ENCODE measurements around the gene TRPC4AP. TPM values are rescaled to one million over a fixed set of nuclear protein-coding genes. Genes with fewer than 3 reads are reported as not detected.

The TRPC4AP gene
- total and polyA plus RNA-seq, 10 of the 15 experiments (the other 5 are each of a cell fraction or from before 2014, with no cell fraction given): 1.1 to 61.7 (median 41.2) TPM

DNA sequence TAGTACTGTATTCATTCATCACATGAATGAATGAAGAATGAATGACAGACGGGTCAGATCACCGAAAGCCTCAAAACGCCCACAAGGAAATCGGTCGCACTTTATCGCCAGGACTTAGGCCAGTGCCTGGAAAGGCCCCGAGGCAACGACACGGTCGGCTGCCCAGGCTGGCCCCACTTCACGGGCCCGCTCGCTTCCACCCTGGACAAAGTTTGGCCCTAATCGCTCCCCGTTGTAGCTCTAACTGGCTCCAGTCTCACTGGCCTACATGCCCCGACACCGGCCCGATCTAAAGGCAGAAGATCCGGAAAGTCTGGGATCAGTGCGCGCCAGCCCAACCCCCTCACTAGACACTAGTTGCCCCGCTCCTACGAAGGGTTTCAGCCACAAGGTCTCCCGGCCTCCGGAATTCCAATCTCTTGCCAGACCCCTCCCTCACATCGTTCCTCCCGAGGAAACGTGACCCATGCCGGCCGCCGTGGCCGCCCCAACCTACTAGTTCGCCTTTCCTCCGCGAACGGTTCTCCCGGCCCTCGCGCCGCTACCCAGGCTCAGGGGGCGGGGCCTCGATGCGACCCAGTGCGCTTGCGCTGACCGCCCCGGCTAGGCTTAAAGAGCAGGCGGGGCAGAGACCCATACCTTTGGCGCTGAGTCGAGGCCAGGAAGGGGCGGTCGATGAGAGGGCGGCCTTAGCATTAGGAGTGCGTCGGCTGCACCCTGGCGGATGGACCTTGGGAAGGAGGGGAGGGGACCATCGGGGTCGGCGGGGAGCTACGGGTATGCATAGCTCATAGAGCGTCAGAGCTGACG lies 137.2 kb downstream of the TRPC4AP start, which contains the start of the genes GSS and MYH7B (continued):
- TF ChIP-seq, protein P1, sequence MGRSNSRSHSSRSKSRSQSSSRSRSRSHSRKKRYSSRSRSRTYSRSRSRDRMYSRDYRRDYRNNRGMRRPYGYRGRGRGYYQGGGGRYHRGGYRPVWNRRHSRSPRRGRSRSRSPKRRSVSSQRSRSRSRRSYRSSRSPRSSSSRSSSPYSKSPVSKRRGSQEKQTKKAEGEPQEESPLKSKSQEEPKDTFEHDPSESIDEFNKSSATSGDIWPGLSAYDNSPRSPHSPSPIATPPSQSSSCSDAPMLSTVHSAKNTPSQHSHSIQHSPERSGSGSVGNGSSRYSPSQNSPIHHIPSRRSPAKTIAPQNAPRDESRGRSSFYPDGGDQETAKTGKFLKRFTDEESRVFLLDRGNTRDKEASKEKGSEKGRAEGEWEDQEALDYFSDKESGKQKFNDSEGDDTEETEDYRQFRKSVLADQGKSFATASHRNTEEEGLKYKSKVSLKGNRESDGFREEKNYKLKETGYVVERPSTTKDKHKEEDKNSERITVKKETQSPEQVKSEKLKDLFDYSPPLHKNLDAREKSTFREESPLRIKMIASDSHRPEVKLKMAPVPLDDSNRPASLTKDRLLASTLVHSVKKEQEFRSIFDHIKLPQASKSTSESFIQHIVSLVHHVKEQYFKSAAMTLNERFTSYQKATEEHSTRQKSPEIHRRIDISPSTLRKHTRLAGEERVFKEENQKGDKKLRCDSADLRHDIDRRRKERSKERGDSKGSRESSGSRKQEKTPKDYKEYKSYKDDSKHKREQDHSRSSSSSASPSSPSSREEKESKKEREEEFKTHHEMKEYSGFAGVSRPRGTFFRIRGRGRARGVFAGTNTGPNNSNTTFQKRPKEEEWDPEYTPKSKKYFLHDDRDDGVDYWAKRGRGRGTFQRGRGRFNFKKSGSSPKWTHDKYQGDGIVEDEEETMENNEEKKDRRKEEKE (IDR thresholded peaks at IDR 0.05): no peak
- no peak for TF ChIP-seq JUND (IDR thresholded peaks at IDR 0.05; ENCODE audit: low read depth, low read length)
- no peak for TF ChIP-seq RCOR1 (conservative IDR thresholded peaks at IDR 0.05; ENCODE audit: low read depth, low read length)
- peak; percentile 73; the same call in 1 of the 2 replicates for TF ChIP-seq PML (IDR thresholded peaks at IDR 0.05; ENCODE audit: low read length)
- no peak for TF ChIP-seq ATF7 (IDR thresholded peaks at IDR 0.05; ENCODE audit: low read depth)
- TF ChIP-seq, protein P2, sequence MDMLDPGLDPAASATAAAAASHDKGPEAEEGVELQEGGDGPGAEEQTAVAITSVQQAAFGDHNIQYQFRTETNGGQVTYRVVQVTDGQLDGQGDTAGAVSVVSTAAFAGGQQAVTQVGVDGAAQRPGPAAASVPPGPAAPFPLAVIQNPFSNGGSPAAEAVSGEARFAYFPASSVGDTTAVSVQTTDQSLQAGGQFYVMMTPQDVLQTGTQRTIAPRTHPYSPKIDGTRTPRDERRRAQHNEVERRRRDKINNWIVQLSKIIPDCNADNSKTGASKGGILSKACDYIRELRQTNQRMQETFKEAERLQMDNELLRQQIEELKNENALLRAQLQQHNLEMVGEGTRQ (IDR thresholded peaks at IDR 0.05; ENCODE audit: borderline replicate concordance, low read depth, low read length): no peak
- TF ChIP-seq BHLHE40 (IDR thresholded peaks at IDR 0.05; ENCODE audit: borderline replicate concordance in 1 of 2, low read depth in 2 of 2, low read length in 1 of 2): peak in 1 of 2 experiments; percentile 79; a peak in 2 of 4 replicates
- TF ChIP-seq, protein P3, sequence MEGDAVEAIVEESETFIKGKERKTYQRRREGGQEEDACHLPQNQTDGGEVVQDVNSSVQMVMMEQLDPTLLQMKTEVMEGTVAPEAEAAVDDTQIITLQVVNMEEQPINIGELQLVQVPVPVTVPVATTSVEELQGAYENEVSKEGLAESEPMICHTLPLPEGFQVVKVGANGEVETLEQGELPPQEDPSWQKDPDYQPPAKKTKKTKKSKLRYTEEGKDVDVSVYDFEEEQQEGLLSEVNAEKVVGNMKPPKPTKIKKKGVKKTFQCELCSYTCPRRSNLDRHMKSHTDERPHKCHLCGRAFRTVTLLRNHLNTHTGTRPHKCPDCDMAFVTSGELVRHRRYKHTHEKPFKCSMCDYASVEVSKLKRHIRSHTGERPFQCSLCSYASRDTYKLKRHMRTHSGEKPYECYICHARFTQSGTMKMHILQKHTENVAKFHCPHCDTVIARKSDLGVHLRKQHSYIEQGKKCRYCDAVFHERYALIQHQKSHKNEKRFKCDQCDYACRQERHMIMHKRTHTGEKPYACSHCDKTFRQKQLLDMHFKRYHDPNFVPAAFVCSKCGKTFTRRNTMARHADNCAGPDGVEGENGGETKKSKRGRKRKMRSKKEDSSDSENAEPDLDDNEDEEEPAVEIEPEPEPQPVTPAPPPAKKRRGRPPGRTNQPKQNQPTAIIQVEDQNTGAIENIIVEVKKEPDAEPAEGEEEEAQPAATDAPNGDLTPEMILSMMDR (IDR thresholded peaks at IDR 0.05 in 2 of 3, conservative IDR thresholded peaks at IDR 0.05 in 1 of 3; ENCODE audit: control insufficient read depth in 2 of 3, extremely low read depth in 1 of 3, insufficient read depth in 1 of 3, low read depth in 3 of 3, low read length in 3 of 3): peak; percentile 18 to 44 (median 42); a peak in 5 of 6 replicates
- TF ChIP-seq, protein P4, sequence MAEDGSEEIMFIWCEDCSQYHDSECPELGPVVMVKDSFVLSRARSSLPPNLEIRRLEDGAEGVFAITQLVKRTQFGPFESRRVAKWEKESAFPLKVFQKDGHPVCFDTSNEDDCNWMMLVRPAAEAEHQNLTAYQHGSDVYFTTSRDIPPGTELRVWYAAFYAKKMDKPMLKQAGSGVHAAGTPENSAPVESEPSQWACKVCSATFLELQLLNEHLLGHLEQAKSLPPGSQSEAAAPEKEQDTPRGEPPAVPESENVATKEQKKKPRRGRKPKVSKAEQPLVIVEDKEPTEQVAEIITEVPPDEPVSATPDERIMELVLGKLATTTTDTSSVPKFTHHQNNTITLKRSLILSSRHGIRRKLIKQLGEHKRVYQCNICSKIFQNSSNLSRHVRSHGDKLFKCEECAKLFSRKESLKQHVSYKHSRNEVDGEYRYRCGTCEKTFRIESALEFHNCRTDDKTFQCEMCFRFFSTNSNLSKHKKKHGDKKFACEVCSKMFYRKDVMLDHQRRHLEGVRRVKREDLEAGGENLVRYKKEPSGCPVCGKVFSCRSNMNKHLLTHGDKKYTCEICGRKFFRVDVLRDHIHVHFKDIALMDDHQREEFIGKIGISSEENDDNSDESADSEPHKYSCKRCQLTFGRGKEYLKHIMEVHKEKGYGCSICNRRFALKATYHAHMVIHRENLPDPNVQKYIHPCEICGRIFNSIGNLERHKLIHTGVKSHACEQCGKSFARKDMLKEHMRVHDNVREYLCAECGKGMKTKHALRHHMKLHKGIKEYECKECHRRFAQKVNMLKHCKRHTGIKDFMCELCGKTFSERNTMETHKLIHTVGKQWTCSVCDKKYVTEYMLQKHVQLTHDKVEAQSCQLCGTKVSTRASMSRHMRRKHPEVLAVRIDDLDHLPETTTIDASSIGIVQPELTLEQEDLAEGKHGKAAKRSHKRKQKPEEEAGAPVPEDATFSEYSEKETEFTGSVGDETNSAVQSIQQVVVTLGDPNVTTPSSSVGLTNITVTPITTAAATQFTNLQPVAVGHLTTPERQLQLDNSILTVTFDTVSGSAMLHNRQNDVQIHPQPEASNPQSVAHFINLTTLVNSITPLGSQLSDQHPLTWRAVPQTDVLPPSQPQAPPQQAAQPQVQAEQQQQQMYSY (CRISPR knock-in tag; IDR thresholded peaks at IDR 0.05): no peak
- TF ChIP-seq FOS (IDR thresholded peaks at IDR 0.05; ENCODE audit: borderline replicate concordance, extremely low read depth, insufficient read length): no peak
- TF ChIP-seq, protein P5, sequence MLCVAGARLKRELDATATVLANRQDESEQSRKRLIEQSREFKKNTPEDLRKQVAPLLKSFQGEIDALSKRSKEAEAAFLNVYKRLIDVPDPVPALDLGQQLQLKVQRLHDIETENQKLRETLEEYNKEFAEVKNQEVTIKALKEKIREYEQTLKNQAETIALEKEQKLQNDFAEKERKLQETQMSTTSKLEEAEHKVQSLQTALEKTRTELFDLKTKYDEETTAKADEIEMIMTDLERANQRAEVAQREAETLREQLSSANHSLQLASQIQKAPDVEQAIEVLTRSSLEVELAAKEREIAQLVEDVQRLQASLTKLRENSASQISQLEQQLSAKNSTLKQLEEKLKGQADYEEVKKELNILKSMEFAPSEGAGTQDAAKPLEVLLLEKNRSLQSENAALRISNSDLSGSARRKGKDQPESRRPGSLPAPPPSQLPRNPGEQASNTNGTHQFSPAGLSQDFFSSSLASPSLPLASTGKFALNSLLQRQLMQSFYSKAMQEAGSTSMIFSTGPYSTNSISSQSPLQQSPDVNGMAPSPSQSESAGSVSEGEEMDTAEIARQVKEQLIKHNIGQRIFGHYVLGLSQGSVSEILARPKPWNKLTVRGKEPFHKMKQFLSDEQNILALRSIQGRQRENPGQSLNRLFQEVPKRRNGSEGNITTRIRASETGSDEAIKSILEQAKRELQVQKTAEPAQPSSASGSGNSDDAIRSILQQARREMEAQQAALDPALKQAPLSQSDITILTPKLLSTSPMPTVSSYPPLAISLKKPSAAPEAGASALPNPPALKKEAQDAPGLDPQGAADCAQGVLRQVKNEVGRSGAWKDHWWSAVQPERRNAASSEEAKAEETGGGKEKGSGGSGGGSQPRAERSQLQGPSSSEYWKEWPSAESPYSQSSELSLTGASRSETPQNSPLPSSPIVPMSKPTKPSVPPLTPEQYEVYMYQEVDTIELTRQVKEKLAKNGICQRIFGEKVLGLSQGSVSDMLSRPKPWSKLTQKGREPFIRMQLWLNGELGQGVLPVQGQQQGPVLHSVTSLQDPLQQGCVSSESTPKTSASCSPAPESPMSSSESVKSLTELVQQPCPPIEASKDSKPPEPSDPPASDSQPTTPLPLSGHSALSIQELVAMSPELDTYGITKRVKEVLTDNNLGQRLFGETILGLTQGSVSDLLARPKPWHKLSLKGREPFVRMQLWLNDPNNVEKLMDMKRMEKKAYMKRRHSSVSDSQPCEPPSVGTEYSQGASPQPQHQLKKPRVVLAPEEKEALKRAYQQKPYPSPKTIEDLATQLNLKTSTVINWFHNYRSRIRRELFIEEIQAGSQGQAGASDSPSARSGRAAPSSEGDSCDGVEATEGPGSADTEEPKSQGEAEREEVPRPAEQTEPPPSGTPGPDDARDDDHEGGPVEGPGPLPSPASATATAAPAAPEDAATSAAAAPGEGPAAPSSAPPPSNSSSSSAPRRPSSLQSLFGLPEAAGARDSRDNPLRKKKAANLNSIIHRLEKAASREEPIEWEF (IDR thresholded peaks at IDR 0.05; ENCODE audit: insufficient replicate concordance, low read depth, low read length): no peak
- peak; percentile 54; the same call in 1 of the 2 replicates for TF ChIP-seq NR2F1 (conservative IDR thresholded peaks at IDR 0.05)

All from GM12878 (cell line).